Measurements from ENCODE around the gene GABRG3. TPM values are rescaled to one million over a fixed set of nuclear protein-coding genes. Genes with fewer than 3 reads are reported as not detected.

Gene GABRG3
- polyA plus RNA-seq, 1 donor: 0.57 TPM

DNA sequence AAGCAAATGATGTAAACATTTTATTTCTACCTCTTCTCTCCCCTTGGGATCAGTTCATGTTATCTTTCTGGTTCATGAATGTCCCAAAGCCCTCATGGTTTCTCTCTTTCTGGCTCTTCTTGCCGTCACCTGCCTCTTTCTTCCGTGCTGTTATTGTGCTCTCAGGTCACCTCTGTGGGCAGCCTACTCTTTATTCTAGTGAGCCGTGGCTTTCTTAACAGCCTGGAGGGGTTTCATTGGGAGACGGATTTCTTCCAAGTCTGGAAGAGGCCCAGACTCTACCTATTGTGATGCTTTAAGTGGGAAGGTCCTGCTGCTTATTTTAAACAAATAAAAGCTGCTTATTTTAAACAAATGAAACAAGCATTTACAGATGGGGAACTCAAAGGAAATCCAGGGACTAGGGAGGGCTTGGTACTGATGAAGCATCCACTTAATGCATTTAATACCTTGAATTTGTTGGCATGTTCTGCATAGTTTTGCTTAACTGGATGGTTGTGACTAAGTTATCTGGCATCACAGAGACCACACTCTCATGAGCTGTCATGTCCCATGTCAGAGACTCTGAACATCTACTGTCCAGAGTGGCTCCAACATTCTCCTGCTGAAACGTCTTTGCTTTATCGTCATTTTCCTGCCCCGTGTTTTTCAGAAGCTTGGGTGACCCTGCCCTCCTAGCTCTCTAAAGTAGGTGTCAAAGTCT is 443.3 kb downstream of the GABRG3 start:
- no peaks in the 10 kb centered on the region for H3K4me1 ChIP-seq (ENCODE audit: control insufficient read depth, insufficient read depth, low read length)
- H3K9me3 ChIP-seq (ENCODE audit: control insufficient read depth, low read depth, low read length): no peaks in the 10 kb centered on the region
- DNase-seq: no peak
- no peak overlapping the region for H3K4me3 ChIP-seq (ENCODE audit: low read length)
- H3K27me3 ChIP-seq (ENCODE audit: control insufficient read depth, insufficient read depth, low read length): no peaks in the 10 kb centered on the region
- H3K27ac ChIP-seq (ENCODE audit: low read length): no peak overlapping the region
- no peaks in the 10 kb centered on the region for H3K36me3 ChIP-seq (ENCODE audit: control insufficient read depth, insufficient read depth, low read length)
- WGBS (ENCODE audit: insufficient coverage, low lambda C conversion rate): no CpG with 5 or more reads among the region's 7 CpGs

DNA sequence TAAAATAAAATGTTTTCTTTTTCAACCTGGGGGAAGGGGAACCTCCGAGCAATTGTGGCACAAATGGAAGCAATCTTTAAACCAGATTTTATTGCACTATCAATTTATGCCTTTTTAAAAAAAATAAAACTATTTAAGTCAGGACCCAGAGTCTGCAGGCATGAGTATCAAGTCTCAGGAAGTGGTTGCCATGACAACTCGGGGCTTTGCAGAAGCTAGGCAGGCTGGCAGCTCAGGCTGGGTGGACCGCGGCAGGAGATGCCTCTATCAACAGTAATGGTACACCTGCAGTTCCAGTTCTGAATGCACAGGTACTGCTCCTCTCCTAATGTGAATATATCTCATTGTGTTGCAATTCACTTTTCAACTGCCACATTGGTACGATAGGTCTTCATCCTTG is 447.7 kb downstream of the GABRG3 start:
- no CpG with 5 or more reads among the region's 5 CpGs for WGBS (ENCODE audit: insufficient coverage, low lambda C conversion rate)
- no peak for DNase-seq
- Histone ChIP-seq H3K4me3 (ENCODE audit: low read length) (no peak overlapping the region), H3K9me3 (ENCODE audit: control insufficient read depth, low read depth, low read length) (no peaks in the 10 kb centered on the region), H3K27me3 (ENCODE audit: control insufficient read depth, insufficient read depth, low read length) (no peaks in the 10 kb centered on the region), H3K27ac (ENCODE audit: low read length) (no peak overlapping the region), H3K4me1 (ENCODE audit: control insufficient read depth, insufficient read depth, low read length) (no peaks in the 10 kb centered on the region), H3K36me3 (ENCODE audit: control insufficient read depth, insufficient read depth, low read length) (no peaks in the 10 kb centered on the region)

DNA sequence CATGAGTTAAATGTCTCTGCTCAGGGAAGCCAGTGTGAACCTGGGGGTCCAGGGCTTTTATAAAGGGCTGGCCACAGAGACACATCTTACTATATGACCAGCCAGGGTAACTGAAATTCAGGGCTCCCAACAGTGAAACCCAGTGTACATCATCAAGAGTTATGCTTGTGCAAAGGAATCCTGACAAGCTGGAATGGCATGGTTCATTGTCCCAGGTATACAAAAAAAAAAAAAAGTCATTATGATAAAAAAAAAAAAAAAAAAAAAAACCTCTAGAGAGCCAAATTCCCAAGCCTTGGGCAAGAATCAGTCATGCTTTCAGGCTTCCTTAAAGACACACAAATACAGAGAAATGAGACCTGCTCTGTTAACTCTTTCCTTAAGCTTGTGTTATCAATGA is 452.0 kb downstream of the GABRG3 start:
- Histone ChIP-seq H3K9me3 (ENCODE audit: control insufficient read depth, low read depth, low read length) (no peaks in the 10 kb centered on the region), H3K4me3 (ENCODE audit: low read length) (no peak overlapping the region), H3K4me1 (ENCODE audit: control insufficient read depth, insufficient read depth, low read length) (no peaks in the 10 kb centered on the region), H3K27ac (ENCODE audit: low read length) (no peak overlapping the region), H3K36me3 (ENCODE audit: control insufficient read depth, insufficient read depth, low read length) (no peaks in the 10 kb centered on the region), H3K27me3 (ENCODE audit: control insufficient read depth, insufficient read depth, low read length) (no peaks in the 10 kb centered on the region)
- DNase-seq: no peak

DNA sequence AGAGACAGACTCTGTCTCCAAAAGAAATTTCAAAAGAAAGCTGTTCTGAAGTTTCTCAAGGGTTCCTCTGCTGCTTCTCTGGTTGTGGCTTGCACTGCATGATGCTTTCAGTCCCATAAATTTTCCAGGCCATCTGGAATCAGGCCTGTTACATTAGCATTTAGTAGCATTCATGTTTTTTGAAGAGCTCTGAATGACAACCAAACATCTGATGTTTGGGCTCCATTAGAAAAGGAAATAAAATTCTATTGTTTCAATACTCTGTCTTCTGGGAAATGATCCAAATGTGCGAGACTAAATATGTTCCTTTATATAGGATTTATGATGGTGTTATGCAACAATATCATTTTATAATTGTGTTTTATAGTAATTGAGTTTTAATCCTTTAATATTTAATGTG is 455.8 kb downstream of the GABRG3 start:
- Histone ChIP-seq H3K27ac (ENCODE audit: low read length) (no peak overlapping the region), H3K9me3 (ENCODE audit: control insufficient read depth, low read depth, low read length) (no peaks in the 10 kb centered on the region), H3K27me3 (ENCODE audit: control insufficient read depth, insufficient read depth, low read length) (no peaks in the 10 kb centered on the region), H3K36me3 (ENCODE audit: control insufficient read depth, insufficient read depth, low read length) (no peaks in the 10 kb centered on the region), H3K4me1 (ENCODE audit: control insufficient read depth, insufficient read depth, low read length) (no peaks in the 10 kb centered on the region), H3K4me3 (ENCODE audit: low read length) (no peak overlapping the region)
- 100% methylated on average over 1 of the region's 1 CpG for WGBS (ENCODE audit: insufficient coverage, low lambda C conversion rate)
- no peak for DNase-seq

DNA sequence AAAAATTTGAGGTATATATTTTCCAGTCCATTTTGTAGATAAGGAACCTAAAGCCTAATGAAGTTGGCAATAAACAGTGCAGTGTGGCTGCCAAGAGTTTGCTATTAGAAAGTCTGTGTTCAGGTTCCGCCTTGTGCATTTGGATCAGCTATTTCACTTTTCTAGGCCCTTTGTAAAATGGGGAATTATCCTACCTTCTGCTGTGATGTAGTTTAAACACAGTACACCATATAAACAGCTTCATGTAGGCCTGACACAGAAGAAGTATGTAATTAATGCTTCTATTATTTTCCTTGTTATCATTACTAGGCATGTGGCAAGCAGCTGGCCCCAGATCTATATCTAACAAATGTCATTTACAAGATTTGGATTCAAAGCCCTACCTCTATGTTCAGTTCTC is 456.3 kb downstream of the GABRG3 start:
- H3K4me1 ChIP-seq (ENCODE audit: control insufficient read depth, insufficient read depth, low read length): no peaks in the 10 kb centered on the region
- no peak overlapping the region for H3K27ac ChIP-seq (ENCODE audit: low read length)
- H3K4me3 ChIP-seq (ENCODE audit: low read length): no peak overlapping the region
- no peaks in the 10 kb centered on the region for H3K9me3 ChIP-seq (ENCODE audit: control insufficient read depth, low read depth, low read length)
- no peaks in the 10 kb centered on the region for H3K27me3 ChIP-seq (ENCODE audit: control insufficient read depth, insufficient read depth, low read length)
- H3K36me3 ChIP-seq (ENCODE audit: control insufficient read depth, insufficient read depth, low read length): no peaks in the 10 kb centered on the region
- 100% methylated on average over 1 of the region's 1 CpG for WGBS (ENCODE audit: insufficient coverage, low lambda C conversion rate)
- no peak for DNase-seq

DNA sequence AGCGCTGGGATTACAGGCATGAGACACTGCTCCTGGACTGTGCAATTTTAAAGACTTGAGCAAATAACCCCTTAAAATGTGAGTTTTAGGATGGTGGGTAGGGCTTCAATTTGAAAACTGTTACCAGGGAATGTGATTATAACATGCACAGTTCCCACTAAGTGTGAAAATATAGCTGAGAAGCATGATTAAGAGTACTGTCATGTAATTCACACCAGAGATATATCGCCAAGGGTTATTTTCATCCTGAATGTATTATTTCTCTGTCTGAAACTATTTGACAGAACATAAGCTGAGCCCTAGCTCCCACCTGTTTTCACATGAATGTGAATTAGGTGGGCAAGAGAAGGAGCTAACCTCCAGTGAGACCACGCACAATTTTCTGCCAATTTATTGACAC is 457.2 kb downstream of the GABRG3 start:
- no peak overlapping the region for H3K27ac ChIP-seq (ENCODE audit: low read length)
- H3K4me1 ChIP-seq (ENCODE audit: control insufficient read depth, insufficient read depth, low read length): no peaks in the 10 kb centered on the region
- no peak for DNase-seq
- no peak overlapping the region for H3K4me3 ChIP-seq (ENCODE audit: low read length)
- no peaks in the 10 kb centered on the region for H3K9me3 ChIP-seq (ENCODE audit: control insufficient read depth, low read depth, low read length)
- WGBS (ENCODE audit: insufficient coverage, low lambda C conversion rate): no CpG with 5 or more reads among the region's 3 CpGs
- no peaks in the 10 kb centered on the region for H3K36me3 ChIP-seq (ENCODE audit: control insufficient read depth, insufficient read depth, low read length)
- no peaks in the 10 kb centered on the region for H3K27me3 ChIP-seq (ENCODE audit: control insufficient read depth, insufficient read depth, low read length)

DNA sequence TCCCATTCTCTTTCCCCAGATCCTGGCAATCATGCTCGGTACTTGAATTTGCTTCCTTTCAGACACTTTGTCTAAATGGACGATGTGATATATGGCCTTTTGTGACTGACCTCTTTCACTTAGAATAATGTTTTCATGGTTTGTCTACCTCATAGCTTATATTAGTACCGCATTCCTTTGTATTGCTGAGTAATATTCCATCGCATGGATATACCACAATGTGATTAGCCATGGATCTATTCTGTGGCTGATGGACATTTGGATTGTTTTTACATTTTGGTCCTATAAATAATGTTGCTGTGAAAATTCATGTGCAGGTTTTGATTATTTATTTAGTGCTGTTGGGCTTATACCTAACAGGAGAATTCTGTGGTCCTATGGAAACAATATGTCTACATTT is 458.6 kb downstream of the GABRG3 start:
- H3K27me3 ChIP-seq (ENCODE audit: control insufficient read depth, insufficient read depth, low read length): no peaks in the 10 kb centered on the region

DNA sequence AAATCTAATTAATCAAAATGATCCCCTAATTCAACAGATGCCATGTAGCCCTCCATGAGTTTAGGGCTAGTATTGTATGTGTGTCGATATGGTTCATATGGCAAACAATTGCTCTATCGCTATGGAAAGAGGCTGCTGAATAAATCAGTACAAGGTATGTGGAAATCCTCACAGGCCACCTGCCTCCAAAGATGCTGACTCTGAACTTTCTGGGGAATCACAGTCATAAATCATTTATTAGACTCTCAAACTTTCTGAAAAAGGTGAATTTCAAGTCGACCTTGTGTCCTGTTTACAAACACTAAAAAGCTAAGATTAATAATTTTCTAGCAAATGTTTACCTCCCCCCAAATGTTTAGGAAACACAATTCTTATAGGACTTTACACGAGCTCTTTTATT is 462.6 kb downstream of the GABRG3 start:
- no peaks in the 10 kb centered on the region for H3K4me1 ChIP-seq (ENCODE audit: control insufficient read depth, insufficient read depth, low read length)
- no peaks in the 10 kb centered on the region for H3K36me3 ChIP-seq (ENCODE audit: control insufficient read depth, insufficient read depth, low read length)
- H3K27me3 ChIP-seq (ENCODE audit: control insufficient read depth, insufficient read depth, low read length): no peaks in the 10 kb centered on the region
- H3K9me3 ChIP-seq (ENCODE audit: control insufficient read depth, low read depth, low read length): peaks cover 6% of the 10 kb centered on the region
- H3K27ac ChIP-seq (ENCODE audit: low read length): no peak overlapping the region
- no peak overlapping the region for H3K4me3 ChIP-seq (ENCODE audit: low read length)
- DNase-seq: no peak
- 38% methylated on average over 2 of the region's 4 CpGs for WGBS (ENCODE audit: insufficient coverage, low lambda C conversion rate)

More for the DNA sequence above, 458.6 kb downstream of the GABRG3 start:
- no peak for DNase-seq
- H3K9me3 ChIP-seq (ENCODE audit: control insufficient read depth, low read depth, low read length): no peaks in the 10 kb centered on the region
- H3K36me3 ChIP-seq (ENCODE audit: control insufficient read depth, insufficient read depth, low read length): no peaks in the 10 kb centered on the region
- H3K4me3 ChIP-seq (ENCODE audit: low read length): no peak overlapping the region
- H3K27ac ChIP-seq (ENCODE audit: low read length): no peak overlapping the region
- 100% methylated on average over 2 of the region's 4 CpGs for WGBS (ENCODE audit: insufficient coverage, low lambda C conversion rate)
- no peaks in the 10 kb centered on the region for H3K4me1 ChIP-seq (ENCODE audit: control insufficient read depth, insufficient read depth, low read length)

DNA sequence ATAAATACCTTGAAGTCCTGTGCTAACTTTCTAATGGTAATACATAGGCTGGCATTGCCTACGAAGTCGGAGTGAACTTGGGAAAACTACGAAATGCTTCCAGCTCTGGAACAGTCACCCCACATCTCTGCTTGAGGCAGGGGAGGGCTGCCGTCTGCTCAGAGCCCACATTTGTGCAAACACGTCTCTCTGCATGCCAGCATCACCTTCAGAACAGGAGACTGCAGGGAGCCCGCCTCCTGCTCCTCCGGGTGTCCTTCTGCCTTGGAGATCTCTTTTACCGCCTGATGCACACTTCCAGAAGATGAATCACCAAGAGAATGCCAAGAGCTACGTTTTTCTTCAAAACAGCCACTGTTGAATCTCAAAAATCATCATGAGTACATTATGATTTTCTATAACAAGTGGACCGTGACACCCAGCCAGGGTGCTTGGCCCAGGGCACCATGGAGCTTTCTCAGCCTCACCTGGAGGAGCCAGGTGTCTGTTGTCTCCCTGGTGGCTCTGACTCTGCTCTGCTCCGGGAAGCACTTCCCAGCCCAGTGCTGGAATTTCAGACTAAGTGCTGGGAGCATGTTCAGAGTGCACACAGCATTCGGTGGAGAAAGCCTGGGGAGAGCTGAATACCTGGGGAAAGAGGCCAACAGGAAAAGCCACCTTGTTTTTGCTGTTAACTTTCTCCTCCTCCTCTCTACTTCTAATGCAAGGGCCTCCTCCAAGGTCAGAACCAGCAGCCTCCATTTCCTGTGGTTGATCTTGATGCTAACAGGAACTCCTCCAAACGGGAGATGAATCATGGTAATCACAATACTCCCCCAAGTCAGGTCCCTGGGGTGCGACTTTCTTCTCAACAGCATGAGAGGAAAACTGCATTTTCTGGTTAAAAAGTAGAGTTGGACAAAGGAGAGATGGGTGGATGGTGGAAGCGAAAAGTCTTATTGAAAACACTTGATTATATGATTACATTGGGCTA is 467.7 kb downstream of the GABRG3 start:
- Histone ChIP-seq H3K9me3 (ENCODE audit: control insufficient read depth, low read depth, low read length) (peaks cover 6% of the 10 kb centered on the region), H3K4me3 (ENCODE audit: low read length) (no peak overlapping the region), H3K27me3 (ENCODE audit: control insufficient read depth, insufficient read depth, low read length) (no peaks in the 10 kb centered on the region), H3K4me1 (ENCODE audit: control insufficient read depth, insufficient read depth, low read length) (no peaks in the 10 kb centered on the region), H3K36me3 (ENCODE audit: control insufficient read depth, insufficient read depth, low read length) (no peaks in the 10 kb centered on the region), H3K27ac (ENCODE audit: low read length) (no peak overlapping the region)
- WGBS (ENCODE audit: insufficient coverage, low lambda C conversion rate): 67% methylated on average over 1 of the region's 15 CpGs
- no peak for DNase-seq

DNA sequence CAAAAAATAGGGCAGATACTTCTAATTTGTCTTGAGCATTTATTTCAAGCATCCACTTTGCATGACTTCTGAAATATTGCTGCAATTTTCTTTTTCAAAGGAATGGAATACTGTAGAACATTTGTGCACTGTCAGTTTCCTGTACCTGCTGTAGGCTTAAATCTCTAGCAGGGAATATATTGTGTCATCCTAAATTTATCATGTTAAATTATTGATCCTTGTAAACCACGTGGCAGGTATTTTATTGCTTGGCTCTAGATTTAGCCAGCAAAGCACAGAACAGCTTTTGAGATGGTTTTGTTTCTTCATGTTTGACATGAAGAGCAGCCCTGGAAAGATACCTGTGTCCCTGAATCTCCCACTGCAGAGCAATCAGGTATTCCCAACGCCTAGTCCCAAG is 470.1 kb downstream of the GABRG3 start:
- no peaks in the 10 kb centered on the region for H3K27me3 ChIP-seq (ENCODE audit: control insufficient read depth, insufficient read depth, low read length)
- no CpG with 5 or more reads among the region's 2 CpGs for WGBS (ENCODE audit: insufficient coverage, low lambda C conversion rate)
- no peak overlapping the region for H3K27ac ChIP-seq (ENCODE audit: low read length)
- DNase-seq: no peak
- no peaks in the 10 kb centered on the region for H3K4me1 ChIP-seq (ENCODE audit: control insufficient read depth, insufficient read depth, low read length)
- no peaks in the 10 kb centered on the region for H3K36me3 ChIP-seq (ENCODE audit: control insufficient read depth, insufficient read depth, low read length)
- peaks cover 4% of the 10 kb centered on the region for H3K9me3 ChIP-seq (ENCODE audit: control insufficient read depth, low read depth, low read length)
- H3K4me3 ChIP-seq (ENCODE audit: low read length): no peak overlapping the region

All from large intestine (tissue), 3 donors.